ENCODE data around the gene MPND. TPM values are rescaled to one million over a fixed set of nuclear protein-coding genes. Genes with fewer than 3 reads are reported as not detected.

The MPND gene
- total RNA-seq, 4 donors from 2014 or later, result 5.6 to 10.5 (median 9.3) TPM

GRCh38 chr19:4310247-4311121, 32.9 kb upstream of the MPND start:
- Histone ChIP-seq H3K27me3 (no peaks in the 10 kb centered on the region), H3K4me3 (replicated peaks in 1 of 3) (no peak overlapping the region), H3K27ac (no peak overlapping the region), H3K4me1 (no peaks in the 10 kb centered on the region), H3K9me3 (no peaks in the 10 kb centered on the region), H3K36me3 (no peaks in the 10 kb centered on the region)
- no peak for TF ChIP-seq POLR2A (IDR thresholded peaks at IDR 0.05)
- TF ChIP-seq, protein P1, sequence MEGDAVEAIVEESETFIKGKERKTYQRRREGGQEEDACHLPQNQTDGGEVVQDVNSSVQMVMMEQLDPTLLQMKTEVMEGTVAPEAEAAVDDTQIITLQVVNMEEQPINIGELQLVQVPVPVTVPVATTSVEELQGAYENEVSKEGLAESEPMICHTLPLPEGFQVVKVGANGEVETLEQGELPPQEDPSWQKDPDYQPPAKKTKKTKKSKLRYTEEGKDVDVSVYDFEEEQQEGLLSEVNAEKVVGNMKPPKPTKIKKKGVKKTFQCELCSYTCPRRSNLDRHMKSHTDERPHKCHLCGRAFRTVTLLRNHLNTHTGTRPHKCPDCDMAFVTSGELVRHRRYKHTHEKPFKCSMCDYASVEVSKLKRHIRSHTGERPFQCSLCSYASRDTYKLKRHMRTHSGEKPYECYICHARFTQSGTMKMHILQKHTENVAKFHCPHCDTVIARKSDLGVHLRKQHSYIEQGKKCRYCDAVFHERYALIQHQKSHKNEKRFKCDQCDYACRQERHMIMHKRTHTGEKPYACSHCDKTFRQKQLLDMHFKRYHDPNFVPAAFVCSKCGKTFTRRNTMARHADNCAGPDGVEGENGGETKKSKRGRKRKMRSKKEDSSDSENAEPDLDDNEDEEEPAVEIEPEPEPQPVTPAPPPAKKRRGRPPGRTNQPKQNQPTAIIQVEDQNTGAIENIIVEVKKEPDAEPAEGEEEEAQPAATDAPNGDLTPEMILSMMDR (IDR thresholded peaks at IDR 0.05), result no peak
- 91 to 92% methylated on average over 15 to 17 of the region's 22 CpGs for WGBS, 2 donors
- DNase-seq, result no peak
- intact Hi-C loops (cut with DNase I), result no loop called here

GRCh38 chr19:4313847-4314490, 29.4 kb upstream of the MPND start:
- Histone ChIP-seq H3K36me3 (no peaks in the 10 kb centered on the region), H3K4me3 (replicated peaks in 1 of 3) (no peak overlapping the region), H3K27me3 (no peaks in the 10 kb centered on the region), H3K27ac (no peak overlapping the region), H3K9me3 (no peaks in the 10 kb centered on the region), H3K4me1 (no peaks in the 10 kb centered on the region)
- intact Hi-C loops (cut with DNase I), result no loop called here
- DNase-seq, result no peak
- 52 to 64% methylated on average over 12 of the region's 12 CpGs for WGBS, 2 donors
- no peak for TF ChIP-seq POLR2A (IDR thresholded peaks at IDR 0.05)
- TF ChIP-seq, protein P1 (IDR thresholded peaks at IDR 0.05), result no peak

GRCh38 chr19:4316956-4317355, 26.4 kb upstream of the MPND start:
- H3K4me1 ChIP-seq, result no peaks in the 10 kb centered on the region
- no peak for TF ChIP-seq POLR2A (IDR thresholded peaks at IDR 0.05)
- TF ChIP-seq, protein P1 (IDR thresholded peaks at IDR 0.05), result no peak
- no peaks in the 10 kb centered on the region for H3K27me3 ChIP-seq
- intact Hi-C loops (cut with DNase I), result no loop called here
- no peaks in the 10 kb centered on the region for H3K36me3 ChIP-seq
- no peaks in the 10 kb centered on the region for H3K9me3 ChIP-seq
- no peak overlapping the region for H3K27ac ChIP-seq
- H3K4me3 ChIP-seq (replicated peaks in 1 of 3), result no peak overlapping the region
- 89% methylated on average over 9 of the region's 9 CpGs for WGBS, 2 donors
- no peak for DNase-seq

- H3K4me1 ChIP-seq, result no peaks in the 10 kb centered on the region
- H3K9me3 ChIP-seq, result no peaks in the 10 kb centered on the region
- DNase-seq, result no peak
- TF ChIP-seq, protein P1 (IDR thresholded peaks at IDR 0.05), result no peak
- TF ChIP-seq POLR2A (IDR thresholded peaks at IDR 0.05), result no peak
- no peaks in the 10 kb centered on the region for H3K27me3 ChIP-seq
- WGBS, 2 donors, result 93 to 97% methylated on average over 7 of the region's 7 CpGs
- no peak overlapping the region for H3K4me3 ChIP-seq (replicated peaks in 1 of 3)
- H3K27ac ChIP-seq, result no peak overlapping the region
- no peaks in the 10 kb centered on the region for H3K36me3 ChIP-seq
- intact Hi-C loops (cut with DNase I), result no loop called here
Measured at GRCh38 chr19:4318460-4318859, 24.9 kb upstream of the MPND start.

Measured in thyroid gland (tissue), 4 donors.